Cardiac muscle cell (in vitro differentiated cells and primary cell): ENCODE data around the gene MTCL1. TPM values are rescaled to one million over a fixed set of nuclear protein-coding genes. Genes with fewer than 3 reads are reported as not detected.
A peak's percentile ranks its signal among the peaks of the same experiment; 100 is the strongest.

Experiments
- DNase-seq, 2 donors: peaks; one replicate each; pipeline versions ENCODE4 v3.0.0 to v3.0.0-alpha.2; 2010 to 2017; ENCODE audit warnings: low read depth in 1 of 2, low spot score in 1 of 2
- H3K27ac ChIP-seq: fragments of 200-600 bp; sonication (generic); 2 replicates; pipeline ENCODE4 v1.5.1; 2016
- H3K27me3 ChIP-seq: fragments of 200-600 bp; sonication (generic); 2 replicates; pipeline ENCODE4 v1.6.0; 2016; ENCODE audit warnings: control low read depth
- H3K36me3 ChIP-seq: fragments of 200-600 bp; sonication (generic); 2 replicates; pipeline ENCODE4 v1.5.1; 2016; ENCODE audit warnings: control low read depth
- H3K4me1 ChIP-seq: fragments of 200-600 bp; sonication (generic); 2 replicates; pipeline ENCODE4 v1.8.1; 2017; ENCODE audit warnings: low read depth, mild to moderate bottlenecking, mixed run types
- H3K4me3 ChIP-seq: fragments of 200-600 bp; sonication (generic); 2 replicates; pipeline ENCODE4 v1.5.1; 2016; ENCODE audit warnings: mild to moderate bottlenecking
- H3K9me3 ChIP-seq: fragments of 200-600 bp; sonication (generic); 2 replicates; pipeline ENCODE4 v1.5.1; 2017; ENCODE audit warnings: low read depth, mild to moderate bottlenecking, control low read depth
- polyA plus RNA-seq: library from polyadenylated mRNA; unstranded; fragments of >200 nt; fragmentation: Nextera tagmentation; extraction: Ambion mirVana; gene quantifications from 2 replicates; pipeline ENCODE4 v1.2.1, GENCODE V29; 2016
- total RNA-seq: library from RNA; depleted of rRNA; stranded (reverse); fragments of >200 nt; gene quantifications from 2 replicates; pipeline ENCODE4 v1.2.3, GENCODE V29; 2016
- TF ChIP-seq, protein P1 (sequence below): IDR thresholded peaks from 2 replicates; pipeline ENCODE4 v1.5.1; 2012; ENCODE audit warnings: low read depth, mild to moderate bottlenecking, low read length

The MTCL1 gene
- total RNA-seq (4.7 and 9.6 TPM in 2 replicates), polyA plus RNA-seq (1.8 and 3.5 TPM in 2 replicates)

DNA sequence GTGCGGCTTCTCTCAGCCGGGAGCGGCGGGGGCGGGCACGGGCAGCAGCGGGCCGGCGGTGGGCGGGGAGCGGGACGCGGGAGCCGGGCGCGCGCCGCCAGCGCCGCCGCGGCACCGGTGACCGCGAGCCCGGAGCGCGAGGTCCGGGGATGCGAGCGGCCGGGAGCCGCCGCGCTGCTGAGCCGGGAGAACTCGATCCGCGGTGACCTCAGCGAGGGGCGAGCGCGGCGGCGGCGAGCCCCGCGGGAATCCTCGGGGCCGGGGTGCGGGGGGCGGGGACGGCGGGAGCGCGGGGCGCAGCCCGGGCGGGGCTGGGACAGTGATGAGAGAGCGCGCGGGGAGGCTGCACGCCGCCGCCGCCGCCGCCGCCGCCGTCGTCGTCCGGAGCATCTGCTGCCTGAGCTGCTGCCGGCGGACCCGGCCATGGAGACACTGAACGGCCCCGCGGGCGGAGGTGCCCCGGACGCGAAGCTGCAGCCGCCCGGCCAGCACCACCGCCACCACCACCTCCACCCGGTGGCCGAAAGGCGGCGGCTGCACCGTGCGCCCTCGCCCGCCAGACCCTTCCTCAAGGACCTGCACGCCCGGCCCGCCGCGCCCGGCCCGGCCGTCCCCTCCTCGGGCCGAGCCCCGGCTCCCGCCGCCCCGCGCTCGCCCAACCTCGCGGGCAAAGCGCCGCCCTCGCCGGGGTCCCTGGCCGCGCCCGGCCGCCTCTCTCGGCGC, at the start of gene MTCL1:
Gene MTCL1 (plus strand): TSS at position 319 of the 723 bp plus-strand sequence. CDS start 105 bp downstream, at position 424.
- Histone ChIP-seq H3K36me3 (no peaks in the 10 kb centered on the region), H3K9me3 (no peaks in the 10 kb centered on the region), H3K4me3 (peak within 1 kb of the TSS; percentile 58), H3K27ac (no peak within 1 kb of the TSS), H3K4me1 (no peaks in the 10 kb centered on the region), H3K27me3 (peaks cover 23% of the 10 kb centered on the region)
- peak; percentile 65 to 69 for DNase-seq
- TF ChIP-seq, protein P1, sequence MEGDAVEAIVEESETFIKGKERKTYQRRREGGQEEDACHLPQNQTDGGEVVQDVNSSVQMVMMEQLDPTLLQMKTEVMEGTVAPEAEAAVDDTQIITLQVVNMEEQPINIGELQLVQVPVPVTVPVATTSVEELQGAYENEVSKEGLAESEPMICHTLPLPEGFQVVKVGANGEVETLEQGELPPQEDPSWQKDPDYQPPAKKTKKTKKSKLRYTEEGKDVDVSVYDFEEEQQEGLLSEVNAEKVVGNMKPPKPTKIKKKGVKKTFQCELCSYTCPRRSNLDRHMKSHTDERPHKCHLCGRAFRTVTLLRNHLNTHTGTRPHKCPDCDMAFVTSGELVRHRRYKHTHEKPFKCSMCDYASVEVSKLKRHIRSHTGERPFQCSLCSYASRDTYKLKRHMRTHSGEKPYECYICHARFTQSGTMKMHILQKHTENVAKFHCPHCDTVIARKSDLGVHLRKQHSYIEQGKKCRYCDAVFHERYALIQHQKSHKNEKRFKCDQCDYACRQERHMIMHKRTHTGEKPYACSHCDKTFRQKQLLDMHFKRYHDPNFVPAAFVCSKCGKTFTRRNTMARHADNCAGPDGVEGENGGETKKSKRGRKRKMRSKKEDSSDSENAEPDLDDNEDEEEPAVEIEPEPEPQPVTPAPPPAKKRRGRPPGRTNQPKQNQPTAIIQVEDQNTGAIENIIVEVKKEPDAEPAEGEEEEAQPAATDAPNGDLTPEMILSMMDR = no peak

DNA sequence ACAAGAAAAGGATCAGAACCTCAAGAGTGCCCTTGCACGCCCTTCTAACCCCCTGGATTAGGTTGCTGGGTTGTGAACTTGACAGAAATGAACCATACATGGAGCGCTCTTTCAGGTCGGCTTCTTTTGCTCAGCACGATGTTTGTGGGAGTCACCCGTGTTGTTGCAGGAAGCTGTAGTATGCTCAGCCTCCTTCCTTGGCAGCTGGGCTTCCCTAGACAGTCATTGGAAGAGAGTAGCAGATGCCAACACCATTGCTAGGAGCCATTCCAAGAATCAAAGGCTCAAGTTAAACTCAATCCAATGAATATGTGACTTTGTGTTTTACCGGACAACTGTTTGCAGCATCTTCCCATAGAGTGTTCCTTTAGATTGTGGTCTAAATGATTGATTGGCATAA, 49.1 kb upstream of the MTCL1 start:
- no peaks in the 10 kb centered on the region for H3K36me3 ChIP-seq
- peak in 1 of 2 donors; percentile 18 for DNase-seq
- H3K27me3 ChIP-seq = peaks cover 38% of the 10 kb centered on the region
- peaks cover 5% of the 10 kb centered on the region for H3K4me1 ChIP-seq
- H3K27ac ChIP-seq = no peak overlapping the region
- TF ChIP-seq, protein P1 = no peak
- H3K4me3 ChIP-seq = no peak overlapping the region
- no peaks in the 10 kb centered on the region for H3K9me3 ChIP-seq

DNA sequence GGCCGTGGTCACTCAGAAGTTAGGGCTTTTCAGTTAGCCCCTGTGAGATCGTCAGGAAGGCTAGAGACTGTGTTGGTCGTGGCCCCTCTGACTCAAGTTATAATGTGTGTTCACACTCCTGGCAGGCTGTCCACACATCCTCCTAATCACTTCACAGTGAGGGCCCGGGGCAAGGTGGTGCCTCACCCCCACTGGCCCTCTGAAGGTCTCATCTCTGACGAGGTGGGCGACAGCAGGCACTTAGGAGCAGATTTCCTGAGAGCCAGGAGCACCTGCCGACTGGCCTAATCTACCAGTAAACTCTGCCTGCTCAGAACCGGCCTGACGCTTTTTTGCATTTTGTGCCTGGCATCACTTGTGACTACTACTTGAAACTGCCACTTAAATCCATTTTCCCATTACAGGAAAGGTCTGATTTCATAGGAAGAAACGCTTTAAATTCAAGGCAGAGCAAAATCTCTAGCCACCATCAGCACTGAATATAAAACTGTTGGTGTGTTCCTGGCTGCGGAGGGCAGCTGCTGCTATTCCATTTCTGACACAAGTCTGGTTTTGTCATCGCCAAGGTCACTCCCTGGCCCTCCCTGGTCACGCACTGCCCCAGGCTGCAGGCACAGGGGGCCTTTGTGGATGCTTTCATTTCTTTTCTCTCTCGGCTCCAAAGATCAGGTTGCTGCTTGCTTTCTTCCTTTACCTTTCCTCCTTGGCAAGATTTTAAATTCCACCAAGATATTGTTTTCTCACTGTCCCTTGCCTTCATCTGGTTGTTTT, 48.1 kb upstream of the MTCL1 start:
- H3K36me3 ChIP-seq = no peaks in the 10 kb centered on the region
- H3K27ac ChIP-seq = no peak overlapping the region
- peak in 1 of 2 donors; percentile 42 for DNase-seq
- peaks cover 48% of the 10 kb centered on the region for H3K27me3 ChIP-seq
- no peaks in the 10 kb centered on the region for H3K9me3 ChIP-seq
- no peak overlapping the region for H3K4me3 ChIP-seq
- H3K4me1 ChIP-seq = peaks cover 5% of the 10 kb centered on the region
- TF ChIP-seq, protein P1 = no peak

DNA sequence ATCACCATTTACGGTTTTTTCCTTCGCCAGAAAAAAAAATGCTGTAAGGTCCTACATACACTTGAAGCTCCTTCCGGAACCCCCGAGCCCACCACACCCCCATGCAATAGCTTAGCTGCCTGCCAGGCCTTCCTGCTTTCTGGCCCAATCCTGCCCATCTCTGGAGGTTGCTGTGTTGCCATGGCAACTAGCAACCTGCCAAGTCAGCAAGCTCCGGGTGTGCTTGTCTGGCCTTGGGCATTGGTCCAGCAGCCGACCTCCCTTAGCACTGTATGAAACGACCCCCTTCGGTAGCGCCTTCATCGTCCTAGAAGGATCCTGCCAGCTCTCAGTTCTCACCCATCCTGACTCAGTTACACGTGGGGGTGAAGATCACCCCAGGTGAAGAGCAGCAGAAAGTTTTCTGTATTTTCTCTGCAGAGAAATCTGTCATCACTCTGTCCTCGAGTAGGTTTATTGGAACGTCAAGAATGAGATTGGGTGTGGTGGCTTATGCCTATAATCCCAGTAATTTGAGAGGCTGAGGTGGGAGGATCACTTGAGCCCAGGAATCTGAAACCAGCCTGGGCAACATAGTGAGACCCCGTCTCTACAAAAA, 47.4 kb upstream of the MTCL1 start:
- peaks cover 53% of the 10 kb centered on the region for H3K27me3 ChIP-seq
- no peaks in the 10 kb centered on the region for H3K9me3 ChIP-seq
- peaks cover 5% of the 10 kb centered on the region for H3K4me1 ChIP-seq
- TF ChIP-seq, protein P1 = no peak
- no peaks in the 10 kb centered on the region for H3K36me3 ChIP-seq
- peak in 1 of 2 donors; percentile 50 for DNase-seq
- H3K27ac ChIP-seq = no peak overlapping the region
- H3K4me3 ChIP-seq = no peak overlapping the region

DNA sequence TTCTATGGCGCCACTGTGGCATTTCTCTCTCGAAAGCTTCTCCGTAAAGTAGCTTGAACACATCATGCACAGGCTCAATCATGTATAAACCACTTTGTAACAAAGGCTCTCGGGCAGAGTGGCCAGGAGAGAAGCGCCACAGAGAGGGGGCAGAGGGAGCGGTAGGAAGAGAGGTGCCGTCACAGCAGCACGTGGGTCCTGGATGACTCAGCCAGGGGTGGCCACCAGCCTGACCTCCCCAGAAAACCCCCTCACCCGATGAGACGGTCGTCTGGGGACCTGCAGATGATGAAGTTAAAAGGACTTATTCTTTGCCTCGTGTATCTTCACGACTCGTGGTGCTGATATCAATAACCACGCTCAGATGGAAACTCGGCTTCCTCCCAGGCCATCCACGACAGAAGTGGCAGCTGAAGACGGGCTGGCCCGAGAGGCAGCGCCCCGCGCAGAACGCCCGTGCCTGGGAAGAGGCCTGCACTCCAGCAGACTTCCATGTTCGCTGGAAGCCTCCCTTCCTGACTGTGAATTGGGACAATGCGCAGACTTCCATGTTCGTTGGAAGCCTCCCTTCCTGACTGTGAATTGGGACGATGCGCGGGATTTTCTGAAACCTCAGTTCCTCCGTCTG, 46.4 kb upstream of the MTCL1 start:
- Histone ChIP-seq H3K36me3 (no peaks in the 10 kb centered on the region), H3K4me1 (peaks cover 5% of the 10 kb centered on the region), H3K27ac (no peak overlapping the region), H3K9me3 (no peaks in the 10 kb centered on the region), H3K27me3 (peaks cover 59% of the 10 kb centered on the region), H3K4me3 (no peak overlapping the region)
- DNase-seq = no peak
- TF ChIP-seq, protein P1 = no peak
